ENCODE measurements around the gene GATA5. TPM values are rescaled to one million over a fixed set of nuclear protein-coding genes. Genes with fewer than 3 reads are reported as not detected.

The GATA5 gene
- total RNA-seq (not detected), total RNA-seq (0 reads per million in 2 donors)

GRCh38 chr20:62475772-62476055, at the start of gene GATA5:
TSS of gene GATA5 (minus strand) at chr20:62475995. CDS start at chr20:62475521, 474 bp downstream.
- Mint-ChIP-seq H3K27me3 (peaks cover 43% of the 10 kb centered on the region), H3K27ac (no peak within 1 kb of the TSS), H3K36me3 (ENCODE audit: low read depth) (peaks cover 3% of the 10 kb centered on the region), H3K4me1 (peaks cover 6% of the 10 kb centered on the region), H3K4me3 (peak within 1 kb of the TSS; percentile 28)
- H3K9me3 ChIP-seq (ENCODE audit: control insufficient read depth, low read length, poor library complexity, severe bottlenecking): no peaks in the 10 kb centered on the region
- ATAC-seq: no peak
- DNase-seq: no peak

- Mint-ChIP-seq H3K27me3 (peaks cover 51% of the 10 kb centered on the region), H3K27ac (no peak overlapping the region), H3K36me3 (ENCODE audit: low read depth) (peaks cover 2% of the 10 kb centered on the region), H3K4me3 (no peak overlapping the region), H3K4me1 (no peaks in the 10 kb centered on the region)
- H3K9me3 ChIP-seq (ENCODE audit: control insufficient read depth, low read length, poor library complexity, severe bottlenecking): no peaks in the 10 kb centered on the region
- ATAC-seq (no peak), DNase-seq (no peak)
Measured at GRCh38 chr20:62525014-62525413, 49.2 kb upstream of the GATA5 start.

GRCh38 chr20:62524505-62524911, 48.7 kb upstream of the GATA5 start:
- DNase-seq (no peak), ATAC-seq (no peak)
- Mint-ChIP-seq H3K36me3 (ENCODE audit: low read depth) (peaks cover 2% of the 10 kb centered on the region), H3K27ac (no peak overlapping the region), H3K4me1 (no peaks in the 10 kb centered on the region), H3K4me3 (no peak overlapping the region), H3K27me3 (peaks cover 47% of the 10 kb centered on the region)
- H3K9me3 ChIP-seq (ENCODE audit: control insufficient read depth, low read length, poor library complexity, severe bottlenecking): no peaks in the 10 kb centered on the region

GRCh38 chr20:62523473-62524203, 47.8 kb upstream of the GATA5 start:
- no peaks in the 10 kb centered on the region for H3K9me3 ChIP-seq (ENCODE audit: control insufficient read depth, low read length, poor library complexity, severe bottlenecking)
- H3K36me3 Mint-ChIP-seq (ENCODE audit: low read depth): peaks cover 2% of the 10 kb centered on the region
- no peak overlapping the region for H3K27ac Mint-ChIP-seq
- ATAC-seq (peak; percentile 74), DNase-seq (no peak)
- H3K27me3 Mint-ChIP-seq: peaks cover 44% of the 10 kb centered on the region
- H3K4me3 Mint-ChIP-seq: no peak overlapping the region
- H3K4me1 Mint-ChIP-seq: no peaks in the 10 kb centered on the region

- H3K4me3 Mint-ChIP-seq: no peak overlapping the region
- H3K27ac Mint-ChIP-seq: no peak overlapping the region
- H3K4me1 Mint-ChIP-seq: no peaks in the 10 kb centered on the region
- H3K9me3 ChIP-seq (ENCODE audit: control insufficient read depth, low read length, poor library complexity, severe bottlenecking): no peaks in the 10 kb centered on the region
- no peak for DNase-seq
- ATAC-seq: no peak
- H3K27me3 Mint-ChIP-seq: peaks cover 41% of the 10 kb centered on the region
- peaks cover 2% of the 10 kb centered on the region for H3K36me3 Mint-ChIP-seq (ENCODE audit: low read depth)
Measured at GRCh38 chr20:62522748-62523396, 47.1 kb upstream of the GATA5 start.

- peaks cover 36% of the 10 kb centered on the region for H3K27me3 Mint-ChIP-seq
- H3K4me3 Mint-ChIP-seq: no peak overlapping the region
- H3K9me3 ChIP-seq (ENCODE audit: control insufficient read depth, low read length, poor library complexity, severe bottlenecking): no peaks in the 10 kb centered on the region
- ATAC-seq (no peak), DNase-seq (no peak)
- no peaks in the 10 kb centered on the region for H3K4me1 Mint-ChIP-seq
- no peaks in the 10 kb centered on the region for H3K36me3 Mint-ChIP-seq (ENCODE audit: low read depth)
- no peak overlapping the region for H3K27ac Mint-ChIP-seq
Measured at GRCh38 chr20:62519826-62520225, 44.0 kb upstream of the GATA5 start.

GRCh38 chr20:62518911-62519310, 43.1 kb upstream of the GATA5 start:
- ATAC-seq: no peak
- H3K27me3 Mint-ChIP-seq: peaks cover 44% of the 10 kb centered on the region
- no peaks in the 10 kb centered on the region for H3K9me3 ChIP-seq (ENCODE audit: control insufficient read depth, low read length, poor library complexity, severe bottlenecking)
- no peak for DNase-seq
- no peak overlapping the region for H3K27ac Mint-ChIP-seq
- no peaks in the 10 kb centered on the region for H3K4me1 Mint-ChIP-seq
- no peaks in the 10 kb centered on the region for H3K36me3 Mint-ChIP-seq (ENCODE audit: low read depth)
- H3K4me3 Mint-ChIP-seq: no peak overlapping the region

- no peak overlapping the region for H3K4me3 Mint-ChIP-seq
- H3K9me3 ChIP-seq (ENCODE audit: control insufficient read depth, low read length, poor library complexity, severe bottlenecking): no peaks in the 10 kb centered on the region
- no peak overlapping the region for H3K27ac Mint-ChIP-seq
- ATAC-seq (no peak), DNase-seq (no peak)
- no peaks in the 10 kb centered on the region for H3K36me3 Mint-ChIP-seq (ENCODE audit: low read depth)
- H3K4me1 Mint-ChIP-seq: no peaks in the 10 kb centered on the region
- H3K27me3 Mint-ChIP-seq: peaks cover 46% of the 10 kb centered on the region
Measured at GRCh38 chr20:62517901-62518610, 42.3 kb upstream of the GATA5 start.

- no peaks in the 10 kb centered on the region for H3K9me3 ChIP-seq (ENCODE audit: control insufficient read depth, low read length, poor library complexity, severe bottlenecking)
- Mint-ChIP-seq H3K4me3 (no peak overlapping the region), H3K36me3 (ENCODE audit: low read depth) (no peaks in the 10 kb centered on the region), H3K27me3 (peaks cover 41% of the 10 kb centered on the region), H3K27ac (no peak overlapping the region), H3K4me1 (no peaks in the 10 kb centered on the region)
- DNase-seq (no peak), ATAC-seq (no peak)
Measured at GRCh38 chr20:62517168-62517567, 41.4 kb upstream of the GATA5 start.

- ATAC-seq (no peak), DNase-seq (no peak)
- Mint-ChIP-seq H3K4me3 (no peak overlapping the region), H3K27ac (peak overlapping the region; percentile 47), H3K36me3 (ENCODE audit: low read depth) (no peaks in the 10 kb centered on the region), H3K4me1 (no peaks in the 10 kb centered on the region), H3K27me3 (peaks cover 33% of the 10 kb centered on the region)
- H3K9me3 ChIP-seq (ENCODE audit: control insufficient read depth, low read length, poor library complexity, severe bottlenecking): no peaks in the 10 kb centered on the region
Measured at GRCh38 chr20:62516338-62516737, 40.5 kb upstream of the GATA5 start.

- ATAC-seq: no peak
- no peak overlapping the region for H3K4me3 Mint-ChIP-seq
- H3K27ac Mint-ChIP-seq: no peak overlapping the region
- no peak for DNase-seq
- H3K27me3 Mint-ChIP-seq: peaks cover 29% of the 10 kb centered on the region
- no peaks in the 10 kb centered on the region for H3K36me3 Mint-ChIP-seq (ENCODE audit: low read depth)
- H3K9me3 ChIP-seq (ENCODE audit: control insufficient read depth, low read length, poor library complexity, severe bottlenecking): no peaks in the 10 kb centered on the region
- no peaks in the 10 kb centered on the region for H3K4me1 Mint-ChIP-seq
Measured at GRCh38 chr20:62515826-62516225, 40.0 kb upstream of the GATA5 start.

GRCh38 chr20:62515280-62515679, 39.5 kb upstream of the GATA5 start:
- Mint-ChIP-seq H3K27ac (no peak overlapping the region), H3K36me3 (ENCODE audit: low read depth) (no peaks in the 10 kb centered on the region), H3K4me1 (no peaks in the 10 kb centered on the region), H3K4me3 (no peak overlapping the region), H3K27me3 (peaks cover 29% of the 10 kb centered on the region)
- DNase-seq: no peak
- no peaks in the 10 kb centered on the region for H3K9me3 ChIP-seq (ENCODE audit: control insufficient read depth, low read length, poor library complexity, severe bottlenecking)
- ATAC-seq: no peak

GRCh38 chr20:62513991-62514390, 38.2 kb upstream of the GATA5 start:
- no peak overlapping the region for H3K27ac Mint-ChIP-seq
- DNase-seq (no peak), ATAC-seq (no peak)
- H3K27me3 Mint-ChIP-seq: peaks cover 29% of the 10 kb centered on the region
- no peak overlapping the region for H3K4me3 Mint-ChIP-seq
- H3K9me3 ChIP-seq (ENCODE audit: control insufficient read depth, low read length, poor library complexity, severe bottlenecking): no peaks in the 10 kb centered on the region
- H3K36me3 Mint-ChIP-seq (ENCODE audit: low read depth): no peaks in the 10 kb centered on the region
- no peaks in the 10 kb centered on the region for H3K4me1 Mint-ChIP-seq
